H1 (cell line): Measurements from ENCODE around the gene RAB4B. TPM values are rescaled to one million over a fixed set of nuclear protein-coding genes. Genes with fewer than 3 reads are reported as not detected.

Experiments
- CTCF ChIA-PET: fragments of 300-600 bp; sonication (Branson Sonifier 250); formaldehyde crosslinking; loops from one replicate; lab custom pipeline; 2021; ENCODE audit not compliant: partially characterized antibody; lab: Charles Lee
- POLR2A ChIA-PET: fragments of 300-600 bp; sonication (Branson Sonifier 250); formaldehyde crosslinking; loops from one replicate; lab custom pipeline; 2021; ENCODE audit warnings: inconsistent platforms; ENCODE audit not compliant: partially characterized antibody; lab: Charles Lee
- DNase-seq, 2 experiments: peaks; one replicate each; pipeline versions ENCODE4 v3.0.0 to v3.0.0-alpha.2; 2010 to 2022; ENCODE audit warnings: low spot score in 2 of 2, low read depth in 1 of 2, mixed read lengths in 1 of 2
- FAIRE-seq: peaks from 2 replicates; lab custom pipeline; 2011; peaks lifted over from hg19 to GRCh38; lab: Jason Lieb, UNC
- H2AFZ ChIP-seq: 2 replicates; pipeline ENCODE4 v1.8.1; 2012; ENCODE audit warnings: low read length, inconsistent platforms
- H2AK5ac ChIP-seq: 2 replicates; pipeline ENCODE4 v1.6.1; 2013; ENCODE audit warnings: low read depth, low read length
- H2BK120ac ChIP-seq: replicated peaks from 2 replicates; pipeline ENCODE3; 2013; ENCODE audit warnings: low read depth, low read length, inconsistent platforms
- H2BK12ac ChIP-seq: 2 replicates; pipeline ENCODE4 v1.6.1; 2013; ENCODE audit warnings: low read depth, low read length
- H2BK15ac ChIP-seq: 2 replicates; pipeline ENCODE4 v1.6.1; 2013; ENCODE audit warnings: low read length
- H2BK20ac ChIP-seq: 2 replicates; pipeline ENCODE4 v1.6.1; 2013; ENCODE audit warnings: low read length
- H2BK5ac ChIP-seq: 2 replicates; pipeline ENCODE4 v1.6.1; 2013; ENCODE audit warnings: low read depth, low read length
- H3K14ac ChIP-seq: 2 replicates; pipeline ENCODE4 v1.6.1; 2013; ENCODE audit warnings: inconsistent platforms; ENCODE audit not compliant: insufficient read length
- H3K18ac ChIP-seq: 2 replicates; pipeline ENCODE4 v1.6.1; 2013; ENCODE audit warnings: low read length; ENCODE audit errors: extremely low read depth
- H3K23ac ChIP-seq: 2 replicates; pipeline ENCODE4 v1.6.1; 2013; ENCODE audit warnings: inconsistent platforms; ENCODE audit not compliant: insufficient read length
- H3K23me2 ChIP-seq: 2 replicates; pipeline ENCODE4 v1.6.1; 2013; ENCODE audit warnings: low read depth, low read length
- H3K27ac ChIP-seq: 2 replicates; pipeline ENCODE4 v1.6.1; 2011; ENCODE audit warnings: low read depth, low read length, inconsistent platforms
- H3K27me3 ChIP-seq, 4 experiments: replicated peaks in 1 of 4; 1 replicate in 1 of 4; 2 replicates in 3 of 4; pipeline versions ENCODE4 v1.6.1 to v1.8.1; 2011 to 2013; ENCODE audit warnings: low read length in 3 of 4, mild to moderate bottlenecking in 3 of 4, inconsistent platforms in 2 of 4, mixed read lengths in 2 of 4, moderate library complexity in 1 of 4; ENCODE audit not compliant: control insufficient read depth in 3 of 4, insufficient read depth in 3 of 4; ENCODE audit errors: extremely low read depth in 1 of 4
- H3K36me3 ChIP-seq, 4 experiments: 2 replicates each; pipeline versions ENCODE4 v1.6.1 to v1.8.1; 2011 to 2013; ENCODE audit warnings: mild to moderate bottlenecking in 4 of 4, low read length in 3 of 4, moderate library complexity in 2 of 4, control low read depth in 1 of 4, inconsistent platforms in 1 of 4; ENCODE audit not compliant: insufficient read depth in 4 of 4, control insufficient read depth in 2 of 4
- H3K4ac ChIP-seq: replicated peaks from 2 replicates; pipeline ENCODE3; 2013; ENCODE audit warnings: low read length, low read depth, mixed read lengths, inconsistent platforms; ENCODE audit not compliant: insufficient read length
- H3K4me1 ChIP-seq, 4 experiments: replicated peaks in 1 of 4; 1 replicate in 1 of 4; 2 replicates in 3 of 4; pipeline versions ENCODE4 v1.6.1 to v1.8.1; 2011 to 2013; ENCODE audit warnings: low read length in 3 of 4, inconsistent platforms in 2 of 4, mixed read lengths in 1 of 4; ENCODE audit not compliant: insufficient read depth in 4 of 4, control insufficient read depth in 3 of 4
- H3K4me2 ChIP-seq, 2 experiments: 2 replicates each; pipeline versions ENCODE4 v1.6.1 to v1.8.1; 2011 to 2013; ENCODE audit warnings: low read depth in 2 of 2, low read length in 2 of 2, control low read depth in 1 of 2, inconsistent platforms in 1 of 2, mild to moderate bottlenecking in 1 of 2; ENCODE audit not compliant: insufficient read depth in 1 of 2
- H3K4me3 ChIP-seq, 4 experiments: fragments of 200-600, 300-600 bp in 1 of 4; sonication (generic), shearing (Covaris generic), sonication (Bioruptor Twin) in 1 of 4; 2 replicates each; pipeline versions ENCODE4 v1.5.1 to v1.8.1; 2011 to 2016; ENCODE audit warnings: low read length in 4 of 4, low read depth in 3 of 4, control low read depth in 2 of 4, inconsistent platforms in 2 of 4, mild to moderate bottlenecking in 2 of 4, mixed read lengths in 1 of 4, moderate library complexity in 1 of 4; ENCODE audit not compliant: insufficient read depth in 2 of 4; ENCODE audit errors: extremely low read depth in 1 of 4
- H3K56ac ChIP-seq: replicated peaks from 2 replicates; pipeline ENCODE3; 2013; ENCODE audit warnings: low read depth, mild to moderate bottlenecking, mixed read lengths, low read length, inconsistent platforms; ENCODE audit not compliant: insufficient read length
- H3K79me1 ChIP-seq: 2 replicates; pipeline ENCODE4 v1.6.1; 2013; ENCODE audit warnings: low read depth, low read length, control low read depth
- H3K79me2 ChIP-seq, 2 experiments: 2 replicates each; pipeline versions ENCODE4 v1.6.1 to v1.8.1; 2012 to 2013; ENCODE audit warnings: low read length in 2 of 2, mild to moderate bottlenecking in 2 of 2, inconsistent platforms in 1 of 2; ENCODE audit not compliant: insufficient read depth in 2 of 2, control insufficient read depth in 1 of 2
- H3K9ac ChIP-seq, 4 experiments: replicated peaks in 1 of 4; 1 replicate in 1 of 4; 2 replicates in 3 of 4; pipeline versions ENCODE4 v1.6.1 to v1.8.1; 2011 to 2013; ENCODE audit warnings: low read depth in 3 of 4, low read length in 3 of 4, control low read depth in 2 of 4, mild to moderate bottlenecking in 2 of 4, moderate library complexity in 2 of 4, inconsistent platforms in 1 of 4; ENCODE audit errors: extremely low read depth in 1 of 4
- H3K9me3 ChIP-seq, 2 experiments: 2 replicates each; pipeline versions ENCODE4 v1.6.1 to v1.8.1; 2012 to 2013; ENCODE audit warnings: mild to moderate bottlenecking in 2 of 2, moderate library complexity in 2 of 2, control low read depth in 1 of 2, inconsistent platforms in 1 of 2, low read depth in 1 of 2, low read length in 1 of 2, mixed read lengths in 1 of 2; ENCODE audit not compliant: insufficient read depth in 2 of 2
- H4K20me1 ChIP-seq, 2 experiments: replicated peaks in 1 of 2; 2 replicates each; pipeline versions ENCODE3 to v1.8.1; 2011 to 2013; ENCODE audit warnings: inconsistent platforms in 2 of 2, low read length in 2 of 2, mild to moderate bottlenecking in 1 of 2; ENCODE audit not compliant: insufficient read depth in 2 of 2, control insufficient read depth in 1 of 2
- H4K5ac ChIP-seq: 2 replicates; pipeline ENCODE4 v1.6.1; 2013; ENCODE audit warnings: low read length, low read depth, mixed read lengths, inconsistent platforms; ENCODE audit not compliant: insufficient read length
- H4K8ac ChIP-seq: 2 replicates; pipeline ENCODE4 v1.8.0; 2013; ENCODE audit warnings: mild to moderate bottlenecking, moderate library complexity, low read length, inconsistent platforms; ENCODE audit not compliant: insufficient read depth; ENCODE audit errors: extremely low read depth
- H4K91ac ChIP-seq: replicated peaks from 2 replicates; pipeline ENCODE3; 2013; ENCODE audit warnings: low read length, mixed read lengths, inconsistent platforms; ENCODE audit not compliant: insufficient read length
- BRCA1 ChIP-seq: IDR thresholded peaks from 2 replicates; pipeline ENCODE4 v1.6.1; 2012; ENCODE audit warnings: low read depth, low read length, improper control_type of control experiment
- JUN ChIP-seq: IDR thresholded peaks from 2 replicates; pipeline ENCODE4 v1.6.1; 2011; ENCODE audit warnings: low read depth, mild to moderate bottlenecking, improper control_type of control experiment, low read length
- KDM1A ChIP-seq: fragments of 200-600, 300-600 bp; sonication (generic); IDR thresholded peaks from 2 replicates; pipeline ENCODE4 v1.7.1; 2016; ENCODE audit warnings: mild to moderate bottlenecking, low read length, borderline replicate concordance
- SAP30 ChIP-seq: fragments of 300-600 bp; sonication (generic); IDR thresholded peaks from 2 replicates; pipeline ENCODE4 v1.7.1; 2012; ENCODE audit warnings: low read length, moderate library complexity, mild to moderate bottlenecking, inconsistent platforms; ENCODE audit not compliant: insufficient read depth, insufficient replicate concordance
- SP2 ChIP-seq: IDR thresholded peaks from 2 replicates; pipeline ENCODE4 v1.6.1; 2012; ENCODE audit warnings: mild to moderate bottlenecking, low read length, inconsistent platforms
- WGBS, 2 experiments: shearing (Covaris generic) in 1 of 2; methylation state at CpG; one replicate each; pipeline versions ENCODE4 v1.1.6 to v1.1.7; 2013 to 2015; ENCODE audit warnings: low lambda C conversion rate in 2 of 2, mixed read lengths in 2 of 2, inconsistent platforms in 1 of 2, low coverage in 1 of 2, missing lambda C conversion rate in 1 of 2; ENCODE audit not compliant: insufficient replicate concordance in 2 of 2, insufficient coverage in 1 of 2, insufficient read length in 1 of 2; ENCODE audit errors: extremely low coverage in 1 of 2, missing lambda C conversion rate in 1 of 2; 5-methylcytosine and 5-hydroxymethylcytosine counted together
- polyA plus RNA-seq, 7 experiments: library from polyadenylated mRNA; depleted of rRNA in 3 of 7; stranded (reverse) in 5 of 7; unstranded in 2 of 7; fragments of >200 nt in 5 of 7; fragments of 200-250 nt in 2 of 7; gene quantifications; 1 replicate in 5 of 7; 2 replicates in 1 of 7; 4 replicates in 1 of 7; pipeline versions ENCODE4 v1.2.1 to v1.2.3, GENCODE V29; 2011 to 2013; ENCODE audit warnings: missing spikeins in 2 of 7, mixed read lengths in 2 of 7
- total RNA-seq: library from RNA; stranded (reverse); fragmentation: NEBNext Ultra II Directional; extraction: Animal tissue kit (Norgen Biotek cat#: 25700); gene quantifications from 2 replicates; pipeline ENCODE4 v1.2.1, GENCODE V29; 2021
- TF ChIP-seq, protein P1 (sequence below), 3 experiments: IDR thresholded peaks; 1 replicate in 2 of 3; 2 replicates in 1 of 3; pipeline versions ENCODE4 v1.5.1 to v1.6.1; 2011; ENCODE audit warnings: low read length in 3 of 3, mild to moderate bottlenecking in 3 of 3, inconsistent platforms in 2 of 3, low read depth in 1 of 3, moderate library complexity in 1 of 3; ENCODE audit not compliant: insufficient read depth in 1 of 3; ENCODE audit errors: control extremely low read depth in 1 of 3

RAB4B gene
- total and polyA plus RNA-seq, 2 of the 8 experiments (the other 6 are each of a cell fraction or from before 2014, with no cell fraction given) = 15.9 to 28.6 TPM

DNA sequence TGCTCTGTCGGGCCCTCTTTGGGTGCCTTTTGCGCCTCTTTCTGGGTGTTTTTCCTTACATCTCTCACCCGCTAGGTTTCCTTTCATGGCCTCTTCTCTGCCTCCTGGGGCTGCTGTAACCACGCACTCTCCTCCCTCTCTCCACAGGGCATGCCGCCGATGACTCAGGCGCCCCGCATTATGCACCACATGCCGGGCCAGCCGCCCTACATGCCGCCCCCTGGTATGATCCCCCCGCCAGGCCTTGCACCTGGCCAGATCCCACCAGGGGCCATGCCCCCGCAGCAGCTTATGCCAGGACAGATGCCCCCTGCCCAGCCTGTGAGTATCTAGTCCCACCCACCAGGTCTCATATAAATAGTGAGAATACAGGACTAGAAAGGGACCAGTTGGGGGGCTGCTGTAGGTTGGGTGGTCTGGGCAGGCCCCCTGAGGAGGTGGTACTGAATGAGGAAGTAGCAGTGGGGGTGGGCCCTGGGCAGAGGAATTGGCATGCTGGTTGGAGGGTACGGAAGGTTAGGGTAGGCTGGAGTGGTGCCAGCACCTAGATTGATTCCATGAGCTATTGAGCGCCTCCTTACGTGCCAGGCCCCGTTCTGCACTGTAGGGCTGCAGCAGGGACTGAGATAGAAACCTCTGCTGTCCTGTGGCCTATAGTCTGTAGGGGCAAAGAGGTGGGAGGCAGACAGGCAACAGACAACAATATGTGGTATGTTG, 15.1 kb upstream of the RAB4B start:
- Histone ChIP-seq H4K8ac (no peak overlapping the region), H2BK5ac (no peak overlapping the region), H3K4me3 (no peak overlapping the region), H3K23ac (no peak overlapping the region), H3K23me2 (no peaks in the 10 kb centered on the region; the same call in 1 of the 2 replicates), H3K36me3 (peaks cover 58 to 88% (median 72%) of the 10 kb centered on the region in 4 experiments), H2BK12ac (no peak overlapping the region), H3K79me1 (peaks cover 2% of the 10 kb centered on the region; the same call in 1 of the 2 replicates), H4K91ac (no peak overlapping the region), H2BK15ac (no peak overlapping the region), H3K27ac (no peak overlapping the region), H3K56ac (no peak overlapping the region), H2BK120ac (no peak overlapping the region), H4K5ac (no peak overlapping the region), H3K4me1 (no peaks in the 10 kb centered on the region), H2AFZ (no peak overlapping the region), H3K14ac (no peak overlapping the region), H3K4me2 (no peak overlapping the region), H3K9me3 (no peaks in the 10 kb centered on the region), H3K18ac (no peak overlapping the region), H3K9ac (no peak overlapping the region), H2BK20ac (no peak overlapping the region), H4K20me1 (peaks cover 14 to 28% of the 10 kb centered on the region in 2 experiments), H3K27me3 (no peaks in the 10 kb centered on the region), H3K79me2 (peaks cover 0 to 9% of the 10 kb centered on the region in 2 experiments; a peak in 2 of 4 replicates), H2AK5ac (no peak overlapping the region), H3K4ac (no peak overlapping the region)
- FAIRE-seq (no peak), DNase-seq (no peak)
- ChIA-PET POLR2A (interaction anchor here (1.0 to 17.9 kb wide), 7 partner anchors 9 to 40 kb away, joined by 3 to 399 read pairs (median 5); partner anchors contain the start of genes ACTMAP, RAB4B and SNRPA), CTCF (interaction anchor here (0.7 to 1.4 kb wide), 4 partner anchors 10 to 42 kb away, joined by 3 to 6 read pairs (median 4); no protein-coding TSS in a partner anchor)
- WGBS, 2 experiments = 90% methylated on average over 16 of the region's 17 CpGs; no CpG with 5 or more reads in 1 of the 2 experiments
- no peak for TF ChIP-seq BRCA1
- TF ChIP-seq KDM1A = no peak
- TF ChIP-seq, protein P1, sequence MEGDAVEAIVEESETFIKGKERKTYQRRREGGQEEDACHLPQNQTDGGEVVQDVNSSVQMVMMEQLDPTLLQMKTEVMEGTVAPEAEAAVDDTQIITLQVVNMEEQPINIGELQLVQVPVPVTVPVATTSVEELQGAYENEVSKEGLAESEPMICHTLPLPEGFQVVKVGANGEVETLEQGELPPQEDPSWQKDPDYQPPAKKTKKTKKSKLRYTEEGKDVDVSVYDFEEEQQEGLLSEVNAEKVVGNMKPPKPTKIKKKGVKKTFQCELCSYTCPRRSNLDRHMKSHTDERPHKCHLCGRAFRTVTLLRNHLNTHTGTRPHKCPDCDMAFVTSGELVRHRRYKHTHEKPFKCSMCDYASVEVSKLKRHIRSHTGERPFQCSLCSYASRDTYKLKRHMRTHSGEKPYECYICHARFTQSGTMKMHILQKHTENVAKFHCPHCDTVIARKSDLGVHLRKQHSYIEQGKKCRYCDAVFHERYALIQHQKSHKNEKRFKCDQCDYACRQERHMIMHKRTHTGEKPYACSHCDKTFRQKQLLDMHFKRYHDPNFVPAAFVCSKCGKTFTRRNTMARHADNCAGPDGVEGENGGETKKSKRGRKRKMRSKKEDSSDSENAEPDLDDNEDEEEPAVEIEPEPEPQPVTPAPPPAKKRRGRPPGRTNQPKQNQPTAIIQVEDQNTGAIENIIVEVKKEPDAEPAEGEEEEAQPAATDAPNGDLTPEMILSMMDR (IDR thresholded peaks at IDR 0.05; ENCODE audit: control extremely low read depth in 1 of 3, insufficient read depth in 1 of 3, low read depth in 1 of 3, low read length in 3 of 3) = no peak
- no peak for TF ChIP-seq SP2
- TF ChIP-seq JUN = no peak
- TF ChIP-seq SAP30 = no peak
